Fibroblast of lung (primary cell): ENCODE data around the gene SRPK3.

ENCODE experiments used
- CTCF ChIP-seq, 2 donors: IDR thresholded peaks in 1 of 2; conservative IDR thresholded peaks in 1 of 2; 1 replicate in 1 of 2; 2 replicates in 1 of 2; pipeline ENCODE4 v1.5.1; 2011 to 2012; ENCODE audit warnings: low read length in 2 of 2, control low read depth in 1 of 2, inconsistent platforms in 1 of 2, low read depth in 1 of 2, mild to moderate bottlenecking in 1 of 2
- EZH2 ChIP-seq: IDR thresholded peaks from 2 replicates; pipeline ENCODE4 v1.5.1; 2012; ENCODE audit warnings: low read length, control low read depth, mild to moderate bottlenecking; ENCODE audit errors: missing control alignments

GRCh38 chrX:153816831-153817690, 36.2 kb downstream of the SRPK3 start:
- no peak for TF ChIP-seq CTCF (conservative IDR thresholded peaks at IDR 0.05 in 1 of 2, IDR thresholded peaks at IDR 0.05 in 1 of 2; ENCODE audit: low read depth in 1 of 2, low read length in 2 of 2)
- no peak for TF ChIP-seq EZH2
